Colonic mucosa (tissue), 4 donors: Measurements from ENCODE around the gene HIVEP3. TPM values are rescaled to one million over a fixed set of nuclear protein-coding genes. Genes with fewer than 3 reads are reported as not detected.

Experiments
- DNase-seq: peaks from one replicate; pipeline ENCODE4 v3.0.0-alpha.2; 2020
- H3K27ac ChIP-seq: fragments of 200-600 bp; one replicate; pipeline ENCODE4 v1.8.0; 2021
- H3K27me3 ChIP-seq: fragments of 200-600 bp; one replicate; pipeline ENCODE4 v1.8.0; 2021
- H3K36me3 ChIP-seq: fragments of 200-600 bp; one replicate; pipeline ENCODE4 v1.8.0; 2021
- H3K4me1 ChIP-seq: fragments of 200-600 bp; one replicate; pipeline ENCODE4 v1.8.0; 2021; ENCODE audit warnings: mild to moderate bottlenecking
- H3K4me3 ChIP-seq: fragments of 200-600 bp; one replicate; pipeline ENCODE4 v1.8.0; 2021
- H3K9ac ChIP-seq, 2 donors: one replicate each; pipeline ENCODE4 v1.7.0; 2013; ENCODE audit warnings: control low read depth in 2 of 2, low read depth in 2 of 2, low read length in 2 of 2
- H3K9me3 ChIP-seq: fragments of 200-600 bp; one replicate; pipeline ENCODE4 v1.8.0; 2021
- CTCF ChIP-seq: fragments of 200-600 bp; IDR thresholded peaks from one replicate; pipeline ENCODE4 v1.8.0; 2022; ENCODE audit warnings: antibody characterized with exemption, mild to moderate bottlenecking
- intact Hi-C: fragments of 100-400 bp; cut with DNase I; formaldehyde crosslinking; loops from one replicate; pipeline ENCODE4 v1.14.1; 2022
- total RNA-seq, 2 donors: library from RNA; stranded (reverse); fragmentation: NEBNext Ultra II Directional in 1 of 2; extraction: Animal tissue kit (Norgen Biotek cat#: 25700) in 1 of 2; gene quantifications; one replicate each; pipeline ENCODE4 v1.2.1, GENCODE V29; 2021
- donor health status: healthy.
- donor health status: DM: no; HTN: no; CAD: no.
- donor health status: DM: no; HTN: no; CAD: no.

HIVEP3 gene
- total RNA-seq, 2 donors from 2014 or later, result 1.9 to 3.3 TPM

DNA sequence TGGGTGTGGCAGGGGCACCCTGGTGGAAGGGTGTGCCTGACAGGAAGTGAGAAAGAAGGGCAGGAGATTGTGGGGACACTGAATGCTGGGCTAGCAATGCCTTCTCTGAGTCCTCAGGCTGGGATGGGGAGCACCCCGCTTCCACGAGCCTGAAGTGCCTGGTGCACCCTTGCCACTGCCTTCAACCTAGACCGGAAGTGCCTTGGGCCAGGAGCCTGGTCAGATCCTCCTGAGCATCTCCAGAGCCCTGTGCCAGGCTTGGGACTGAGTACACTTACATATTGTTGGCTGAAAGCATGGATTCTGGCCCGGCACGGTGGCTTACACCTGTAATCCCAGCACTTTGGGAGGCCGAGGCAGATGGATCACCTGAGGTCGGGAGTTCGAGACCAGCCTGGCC is 228.4 kb downstream of the HIVEP3 start:
- intact Hi-C loops, result no loop called here
- H3K9me3 ChIP-seq, result no peaks in the 10 kb centered on the region
- H3K4me3 ChIP-seq, result no peak overlapping the region
- no peaks in the 10 kb centered on the region for H3K27me3 ChIP-seq
- H3K36me3 ChIP-seq, result no peaks in the 10 kb centered on the region
- H3K27ac ChIP-seq, result no peak overlapping the region
- TF ChIP-seq CTCF, result no peak
- no peak overlapping the region for H3K9ac ChIP-seq
- H3K4me1 ChIP-seq, result no peaks in the 10 kb centered on the region
- no peak for DNase-seq

GRCh38 chr1:41689558-41689981 is 229.2 kb downstream of the HIVEP3 start:
- H3K4me3 ChIP-seq, result no peak overlapping the region
- DNase-seq, result no peak
- intact Hi-C loops, result no loop called here
- no peaks in the 10 kb centered on the region for H3K36me3 ChIP-seq
- H3K9me3 ChIP-seq, result no peaks in the 10 kb centered on the region
- H3K27me3 ChIP-seq, result no peaks in the 10 kb centered on the region
- no peak overlapping the region for H3K9ac ChIP-seq
- no peak for TF ChIP-seq CTCF
- no peaks in the 10 kb centered on the region for H3K4me1 ChIP-seq
- no peak overlapping the region for H3K27ac ChIP-seq

GRCh38 chr1:41689139-41689538 is 229.6 kb downstream of the HIVEP3 start:
- H3K36me3 ChIP-seq, result no peaks in the 10 kb centered on the region
- no peak overlapping the region for H3K9ac ChIP-seq
- H3K9me3 ChIP-seq, result no peaks in the 10 kb centered on the region
- H3K4me1 ChIP-seq, result no peaks in the 10 kb centered on the region
- no peaks in the 10 kb centered on the region for H3K27me3 ChIP-seq
- DNase-seq, result no peak
- TF ChIP-seq CTCF, result no peak
- no peak overlapping the region for H3K27ac ChIP-seq
- H3K4me3 ChIP-seq, result no peak overlapping the region
- intact Hi-C loops, result no loop called here

DNA sequence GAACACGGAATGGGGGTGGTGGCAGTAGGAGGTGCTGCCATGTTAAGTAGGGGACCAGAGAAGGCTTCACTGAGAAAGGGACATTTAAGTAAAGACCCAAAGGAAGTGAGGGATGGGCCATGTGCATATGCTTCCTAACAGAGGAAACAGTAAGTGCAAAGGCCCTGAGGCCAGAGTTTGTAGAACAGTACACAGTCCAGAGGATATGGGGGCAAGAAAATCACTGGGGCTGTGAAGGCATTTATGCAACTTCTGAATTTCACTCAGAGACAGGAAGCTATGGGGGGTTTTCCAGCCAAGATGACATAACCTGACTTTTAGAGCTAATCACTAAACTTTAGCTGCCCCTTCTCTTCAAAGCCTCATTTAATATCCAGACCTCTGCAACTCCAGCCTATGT is 231.7 kb downstream of the HIVEP3 start:
- no peak overlapping the region for H3K4me3 ChIP-seq
- TF ChIP-seq CTCF, result no peak
- no peaks in the 10 kb centered on the region for H3K27me3 ChIP-seq
- no peaks in the 10 kb centered on the region for H3K4me1 ChIP-seq
- intact Hi-C loops, result no loop called here
- no peak overlapping the region for H3K27ac ChIP-seq
- no peak for DNase-seq
- no peaks in the 10 kb centered on the region for H3K9me3 ChIP-seq
- H3K9ac ChIP-seq, result no peak overlapping the region
- no peaks in the 10 kb centered on the region for H3K36me3 ChIP-seq

DNA sequence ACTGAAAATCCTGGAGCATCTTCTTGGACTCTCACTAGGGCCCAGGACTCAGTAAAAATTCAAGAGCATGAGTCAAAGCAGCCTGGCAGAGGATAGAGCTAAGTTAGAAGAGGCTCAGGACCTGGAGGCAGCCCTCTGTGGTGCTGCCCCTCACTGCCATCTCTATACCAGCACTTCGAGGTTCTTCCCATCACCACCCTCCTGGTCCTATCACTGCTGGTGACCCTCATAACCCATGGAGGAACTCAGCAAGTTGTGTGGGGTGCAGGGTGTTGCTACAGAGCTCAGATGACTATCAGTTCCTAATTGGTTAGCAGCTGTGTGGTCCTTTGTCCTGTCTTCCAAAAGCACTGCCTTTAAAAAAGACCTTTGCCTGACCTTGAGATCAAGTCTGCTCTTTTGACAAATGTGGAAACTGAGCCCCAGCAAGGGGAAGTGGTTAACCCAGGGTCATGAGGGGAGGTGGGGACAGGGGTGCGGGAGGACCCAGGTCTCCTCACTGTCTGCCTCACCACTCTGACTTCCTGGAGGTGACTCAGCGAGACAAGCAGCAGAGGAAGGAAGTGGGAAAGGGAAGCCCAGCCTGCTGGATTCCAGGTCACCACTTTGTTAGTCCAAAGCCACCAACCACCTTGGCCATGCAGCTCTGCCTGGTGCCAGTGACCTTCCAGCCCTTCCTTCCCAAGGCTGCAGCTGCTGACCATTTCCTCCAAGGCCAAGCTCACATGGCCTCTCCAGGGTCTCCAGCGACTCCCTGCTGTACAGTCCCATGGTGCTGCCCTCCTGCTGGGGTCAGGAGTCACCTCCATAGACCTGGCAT is 234.8 kb downstream of the HIVEP3 start:
- peak overlapping the region in 1 of 2 donors; percentile 19 for H3K9ac ChIP-seq
- no peak overlapping the region for H3K4me3 ChIP-seq
- intact Hi-C loops, result no loop called here
- no peaks in the 10 kb centered on the region for H3K4me1 ChIP-seq
- H3K9me3 ChIP-seq, result no peaks in the 10 kb centered on the region
- no peak for TF ChIP-seq CTCF
- H3K36me3 ChIP-seq, result no peaks in the 10 kb centered on the region
- peak; percentile 25 for DNase-seq
- H3K27me3 ChIP-seq, result no peaks in the 10 kb centered on the region
- H3K27ac ChIP-seq, result no peak overlapping the region
